GM12872 (cell line): ENCODE data around the gene FYB1.
A peak's percentile ranks its signal among the peaks of the same experiment; 100 is the strongest.

Experiments
- TF ChIP-seq, protein P1 (sequence below): IDR thresholded peaks from 3 replicates; pipeline ENCODE4 v1.5.1; 2011; ENCODE audit warnings: low read depth, mild to moderate bottlenecking, low read length, moderate library complexity; ENCODE audit not compliant: insufficient read depth

The FYB1 gene

DNA sequence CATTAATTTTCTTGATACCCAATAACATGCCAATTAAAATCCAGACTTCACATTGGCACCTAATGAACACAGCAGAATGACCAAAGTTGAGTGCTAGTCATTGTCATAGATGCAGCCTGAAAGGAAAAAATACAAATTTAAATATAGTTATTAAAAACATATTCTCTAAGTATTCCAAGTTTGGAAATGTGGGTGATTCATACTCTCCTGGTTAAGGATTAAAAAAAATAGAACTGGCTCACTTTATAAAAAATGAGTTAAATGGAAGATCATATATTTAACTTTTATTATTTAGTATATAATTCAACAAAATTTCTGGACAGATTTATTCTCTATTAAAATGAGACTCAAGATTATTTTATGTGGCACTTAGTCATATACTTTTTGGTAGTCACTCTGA is 112.0 kb downstream of the FYB1 start:
- TF ChIP-seq, protein P1, sequence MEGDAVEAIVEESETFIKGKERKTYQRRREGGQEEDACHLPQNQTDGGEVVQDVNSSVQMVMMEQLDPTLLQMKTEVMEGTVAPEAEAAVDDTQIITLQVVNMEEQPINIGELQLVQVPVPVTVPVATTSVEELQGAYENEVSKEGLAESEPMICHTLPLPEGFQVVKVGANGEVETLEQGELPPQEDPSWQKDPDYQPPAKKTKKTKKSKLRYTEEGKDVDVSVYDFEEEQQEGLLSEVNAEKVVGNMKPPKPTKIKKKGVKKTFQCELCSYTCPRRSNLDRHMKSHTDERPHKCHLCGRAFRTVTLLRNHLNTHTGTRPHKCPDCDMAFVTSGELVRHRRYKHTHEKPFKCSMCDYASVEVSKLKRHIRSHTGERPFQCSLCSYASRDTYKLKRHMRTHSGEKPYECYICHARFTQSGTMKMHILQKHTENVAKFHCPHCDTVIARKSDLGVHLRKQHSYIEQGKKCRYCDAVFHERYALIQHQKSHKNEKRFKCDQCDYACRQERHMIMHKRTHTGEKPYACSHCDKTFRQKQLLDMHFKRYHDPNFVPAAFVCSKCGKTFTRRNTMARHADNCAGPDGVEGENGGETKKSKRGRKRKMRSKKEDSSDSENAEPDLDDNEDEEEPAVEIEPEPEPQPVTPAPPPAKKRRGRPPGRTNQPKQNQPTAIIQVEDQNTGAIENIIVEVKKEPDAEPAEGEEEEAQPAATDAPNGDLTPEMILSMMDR, result no peak

DNA sequence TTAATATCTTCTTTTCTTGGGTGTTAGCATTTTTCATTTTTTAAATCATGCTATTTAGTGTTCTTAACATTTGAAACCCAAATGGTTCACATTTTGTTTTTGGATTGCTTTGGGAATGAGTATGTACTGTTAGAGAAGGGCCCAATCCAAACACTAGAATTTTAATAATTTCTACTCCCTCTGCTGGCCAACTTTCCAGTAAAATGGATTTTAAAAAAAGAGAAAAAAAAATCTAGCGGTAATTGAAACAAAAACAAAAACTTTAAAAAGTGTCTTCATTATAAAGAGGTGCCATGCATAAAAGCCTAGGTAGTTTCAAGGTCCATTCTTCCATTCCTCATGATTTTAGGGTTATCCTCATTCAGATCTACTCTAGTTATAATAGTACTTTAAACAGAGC is 113.0 kb downstream of the FYB1 start:
- TF ChIP-seq, protein P1, result 0 out of 3 replicates have a peak, but pooled peaks have one; percentile 10

DNA sequence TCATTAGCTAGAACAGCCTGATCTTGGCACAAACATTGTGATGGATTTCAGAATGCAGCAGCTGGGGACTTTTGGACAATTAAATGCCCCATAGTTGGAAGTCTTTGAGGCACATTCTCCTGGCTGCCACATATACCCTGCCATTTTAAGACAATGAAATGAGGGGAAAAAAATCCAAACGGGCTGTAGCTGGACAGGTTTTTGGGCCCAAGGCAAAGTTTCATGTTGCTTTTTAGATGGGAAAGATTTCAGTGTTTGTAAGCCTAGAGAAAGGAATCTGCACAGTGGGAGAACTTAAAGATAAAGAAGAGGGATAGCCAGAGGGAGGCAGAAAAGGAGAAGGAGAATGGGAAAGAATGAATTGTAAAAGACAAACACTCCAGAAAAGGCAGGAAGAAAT is 115.1 kb downstream of the FYB1 start:
- TF ChIP-seq, protein P1, result no peak

DNA sequence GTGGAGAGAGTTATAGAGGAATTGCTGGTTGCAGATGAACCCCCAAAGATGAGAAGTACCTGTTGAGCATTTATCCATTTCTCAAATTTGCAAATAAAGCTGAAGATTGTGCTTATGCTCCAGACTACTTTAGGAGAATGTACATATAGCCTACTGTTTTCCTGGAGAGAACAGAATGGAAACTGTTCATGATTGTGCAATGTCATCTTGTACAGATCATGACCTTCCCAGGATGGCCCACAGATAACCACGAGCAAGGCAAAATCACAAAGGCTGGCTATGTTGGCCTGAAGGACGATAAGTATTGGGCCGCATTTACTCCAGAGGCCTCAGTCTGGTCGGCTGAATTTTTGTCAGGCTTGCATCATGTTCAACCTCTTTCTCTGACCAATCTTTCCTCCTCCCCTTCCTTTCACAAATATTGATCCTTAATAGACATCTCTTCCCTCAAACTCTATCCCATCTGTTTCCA is 116.6 kb downstream of the FYB1 start:
- TF ChIP-seq, protein P1, result no peak

DNA sequence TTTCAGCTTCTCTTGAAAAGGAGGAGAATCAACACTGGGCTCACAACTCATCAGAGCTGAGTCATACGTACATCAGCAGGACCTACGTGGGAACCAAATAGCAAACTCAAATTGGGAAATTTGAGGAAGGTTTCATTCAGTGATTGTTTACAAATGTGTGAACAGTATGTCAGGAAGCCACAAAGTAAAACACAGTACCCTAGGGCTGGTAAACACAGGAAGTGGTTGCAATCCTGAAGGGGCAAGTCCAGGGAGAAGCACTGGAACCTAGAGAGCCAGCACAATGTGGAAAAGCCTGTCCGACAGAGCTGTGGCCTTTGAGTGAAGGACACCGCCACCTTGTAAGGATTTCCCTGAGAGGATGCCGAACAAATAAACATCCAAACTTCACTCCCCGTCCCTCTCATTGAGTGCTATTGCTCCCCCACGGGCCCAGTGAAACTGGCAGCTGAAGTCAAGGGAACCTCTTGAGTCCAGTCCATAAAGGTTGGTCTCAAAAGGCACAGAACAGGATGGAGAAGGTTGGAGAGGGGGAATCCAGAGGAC is 118.4 kb downstream of the FYB1 start:
- TF ChIP-seq, protein P1, result no peak

DNA sequence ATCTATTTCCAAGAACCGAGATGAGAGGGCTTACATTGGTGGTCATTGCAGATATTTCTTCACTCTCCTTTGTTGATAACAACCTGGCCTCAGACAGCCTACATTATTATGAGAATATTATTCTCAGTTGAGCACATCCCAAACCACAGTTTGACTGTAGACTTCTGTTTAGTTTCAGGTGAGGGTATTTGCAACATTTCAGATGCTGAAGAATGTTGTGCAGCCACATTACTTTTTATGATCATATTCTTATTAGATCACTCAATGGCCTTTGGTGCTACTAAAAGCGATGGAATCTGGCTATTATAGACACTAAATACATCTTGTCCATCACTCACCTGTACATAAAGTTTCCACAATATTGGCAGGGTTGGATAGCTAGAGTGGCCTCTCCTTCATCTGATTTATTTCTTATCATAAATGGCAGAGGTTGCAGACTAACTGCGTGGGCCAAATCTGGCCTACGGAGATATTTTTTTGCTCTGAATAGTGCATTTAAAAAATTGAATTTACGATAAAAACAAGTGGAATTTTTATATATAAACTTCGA is 119.0 kb downstream of the FYB1 start:
- TF ChIP-seq, protein P1, result no peak

DNA sequence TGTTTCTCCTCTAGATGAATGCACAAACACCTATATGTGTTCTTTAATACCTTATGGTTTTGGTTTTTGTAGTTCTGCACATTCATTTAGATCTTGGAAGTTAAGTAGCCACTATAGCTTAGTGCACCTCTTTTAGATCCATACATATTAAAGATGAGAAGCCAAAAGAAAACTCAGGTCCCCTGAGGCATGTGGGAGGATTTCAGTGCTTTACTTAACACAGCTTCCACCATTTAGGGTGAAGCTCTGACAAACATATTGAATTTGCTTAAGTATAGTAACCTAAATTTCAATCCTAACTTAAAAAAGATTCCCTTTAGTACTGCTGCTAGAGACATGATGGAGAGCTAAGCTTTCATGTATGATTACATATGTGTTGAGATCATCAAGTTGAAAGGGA is 119.5 kb downstream of the FYB1 start:
- TF ChIP-seq, protein P1, result no peak

DNA sequence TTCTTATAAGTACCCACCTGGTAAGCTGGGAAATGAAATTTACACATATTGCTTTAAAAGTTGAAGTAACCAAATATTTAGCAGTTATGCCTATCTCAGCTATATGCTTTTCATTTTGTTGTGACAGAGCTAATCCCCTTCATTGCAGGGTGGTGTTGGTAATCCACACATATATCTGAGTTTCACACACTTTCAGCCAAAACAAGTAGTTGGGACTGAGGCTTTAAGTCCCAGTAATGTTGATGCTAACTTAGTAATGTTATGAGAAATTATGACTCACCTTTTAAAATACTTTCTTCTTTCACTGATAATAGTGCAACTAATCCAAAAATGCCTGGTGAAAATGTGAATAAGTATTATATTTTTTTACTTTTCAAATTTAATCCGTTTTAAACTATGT is 126.0 kb downstream of the FYB1 start:
- TF ChIP-seq, protein P1, result no peak
